ENCODE measurements around the gene LPP. TPM values are rescaled to one million over a fixed set of nuclear protein-coding genes. Genes with fewer than 3 reads are reported as not detected.

LPP gene
- total RNA-seq, 1 donor, result 196 TPM

DNA sequence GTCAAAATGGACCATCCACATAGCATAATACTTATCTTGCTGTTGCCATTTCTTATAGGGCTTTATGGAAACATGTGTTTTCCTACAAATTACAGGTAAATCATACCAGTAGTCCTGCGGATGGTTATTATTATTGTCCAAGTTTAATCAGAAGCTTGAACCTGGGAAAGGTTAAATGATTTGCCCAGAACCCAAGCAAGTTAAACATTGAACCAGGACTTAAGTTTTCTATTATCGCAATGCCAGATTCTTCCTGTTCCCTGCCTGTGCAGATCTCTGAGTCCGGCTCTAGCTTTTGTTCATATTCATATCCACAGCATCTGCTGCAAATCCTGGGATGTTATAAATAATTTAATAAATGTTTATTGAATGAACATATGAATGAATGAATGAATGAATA lies 12.5 kb downstream of the LPP start:
- TF ChIP-seq, protein P1, sequence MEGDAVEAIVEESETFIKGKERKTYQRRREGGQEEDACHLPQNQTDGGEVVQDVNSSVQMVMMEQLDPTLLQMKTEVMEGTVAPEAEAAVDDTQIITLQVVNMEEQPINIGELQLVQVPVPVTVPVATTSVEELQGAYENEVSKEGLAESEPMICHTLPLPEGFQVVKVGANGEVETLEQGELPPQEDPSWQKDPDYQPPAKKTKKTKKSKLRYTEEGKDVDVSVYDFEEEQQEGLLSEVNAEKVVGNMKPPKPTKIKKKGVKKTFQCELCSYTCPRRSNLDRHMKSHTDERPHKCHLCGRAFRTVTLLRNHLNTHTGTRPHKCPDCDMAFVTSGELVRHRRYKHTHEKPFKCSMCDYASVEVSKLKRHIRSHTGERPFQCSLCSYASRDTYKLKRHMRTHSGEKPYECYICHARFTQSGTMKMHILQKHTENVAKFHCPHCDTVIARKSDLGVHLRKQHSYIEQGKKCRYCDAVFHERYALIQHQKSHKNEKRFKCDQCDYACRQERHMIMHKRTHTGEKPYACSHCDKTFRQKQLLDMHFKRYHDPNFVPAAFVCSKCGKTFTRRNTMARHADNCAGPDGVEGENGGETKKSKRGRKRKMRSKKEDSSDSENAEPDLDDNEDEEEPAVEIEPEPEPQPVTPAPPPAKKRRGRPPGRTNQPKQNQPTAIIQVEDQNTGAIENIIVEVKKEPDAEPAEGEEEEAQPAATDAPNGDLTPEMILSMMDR (IDR thresholded peaks at IDR 0.05; ENCODE audit: insufficient read depth, low read depth, low read length), result no peak
- DNase-seq (ENCODE audit: low read depth), result no peak
- no peak overlapping the region for H3K4me3 ChIP-seq (ENCODE audit: low read depth, low read length)

DNA sequence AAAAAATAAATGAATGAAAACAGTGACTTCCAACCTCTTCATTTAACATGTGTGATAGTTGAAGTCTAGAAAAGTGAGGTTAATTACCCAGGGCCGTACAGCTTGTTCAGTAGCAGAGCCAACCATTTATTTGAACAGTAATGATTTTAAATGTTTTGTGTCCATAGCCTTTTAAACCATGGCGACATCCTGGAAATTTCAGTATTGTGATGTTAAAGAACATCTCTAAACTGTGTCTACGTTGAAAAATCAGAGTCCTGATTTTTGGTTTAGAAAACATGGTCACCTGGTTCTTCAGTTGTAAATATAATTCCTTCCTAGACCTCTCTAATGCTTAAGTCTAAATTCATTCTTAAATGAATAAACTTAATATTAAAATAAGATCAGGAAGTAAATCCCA lies 14.2 kb downstream of the LPP start:
- DNase-seq (ENCODE audit: low read depth), result no peak
- TF ChIP-seq, protein P1 (IDR thresholded peaks at IDR 0.05; ENCODE audit: insufficient read depth, low read depth, low read length), result no peak
- H3K4me3 ChIP-seq (ENCODE audit: low read depth, low read length), result no peak overlapping the region

DNA sequence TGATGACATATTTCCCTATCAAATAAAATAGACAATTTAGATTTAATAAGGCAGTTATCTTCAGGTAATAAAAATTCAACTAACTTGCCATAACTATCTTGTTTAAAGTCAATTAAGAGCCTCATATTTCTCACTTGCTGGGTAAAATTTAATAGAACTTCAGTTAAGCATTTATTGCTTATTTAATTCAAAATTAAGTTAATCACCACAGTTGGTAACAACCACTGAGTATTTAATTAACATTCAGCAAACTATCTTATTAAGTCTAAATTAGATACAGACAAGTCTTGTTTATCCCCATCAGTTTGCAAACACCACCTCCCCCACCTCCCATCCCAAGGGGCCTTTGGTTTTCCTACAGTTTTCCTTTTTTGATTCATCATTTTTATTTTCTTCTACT lies 14.7 kb downstream of the LPP start:
- TF ChIP-seq, protein P1 (IDR thresholded peaks at IDR 0.05; ENCODE audit: insufficient read depth, low read depth, low read length), result no peak
- DNase-seq (ENCODE audit: low read depth), result no peak

DNA sequence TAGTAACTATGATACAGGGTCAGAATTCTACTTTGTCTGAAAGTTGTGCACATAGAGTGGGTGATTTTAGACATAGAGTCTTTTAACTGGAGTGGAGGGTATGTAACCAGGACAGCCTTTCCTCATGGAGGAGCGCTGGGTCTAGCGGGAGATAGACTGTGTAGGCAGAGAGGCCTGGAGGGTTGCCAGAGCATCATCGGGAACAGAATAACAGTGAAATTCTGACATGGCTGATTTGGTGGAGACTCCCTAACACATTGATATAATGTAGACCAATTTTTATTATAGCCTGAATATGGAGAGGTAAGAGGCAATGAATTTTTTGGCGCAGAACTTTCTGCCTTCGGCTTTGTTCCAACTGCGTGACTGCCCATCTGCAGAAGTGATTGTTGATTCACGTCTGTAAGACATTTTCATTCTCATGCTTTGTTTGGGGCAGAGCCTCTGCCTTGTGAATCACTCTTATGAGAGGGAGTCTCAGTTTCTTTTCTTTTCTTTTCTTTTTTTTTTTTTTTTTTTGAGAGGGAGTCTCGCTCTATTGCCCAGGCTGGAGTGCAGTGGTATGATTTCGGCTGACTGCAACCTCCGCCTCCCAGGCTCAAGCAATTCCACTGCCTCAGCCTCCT lies 16.0 kb downstream of the LPP start:
- DNase-seq (ENCODE audit: low read depth), result no peak
- no peak overlapping the region for H3K4me3 ChIP-seq (ENCODE audit: low read depth, low read length)
- TF ChIP-seq, protein P1 (IDR thresholded peaks at IDR 0.05; ENCODE audit: insufficient read depth, low read depth, low read length), result no peak

More for the DNA sequence above, 14.7 kb downstream of the LPP start:
- no peak overlapping the region for H3K4me3 ChIP-seq (ENCODE audit: low read depth, low read length)

DNA sequence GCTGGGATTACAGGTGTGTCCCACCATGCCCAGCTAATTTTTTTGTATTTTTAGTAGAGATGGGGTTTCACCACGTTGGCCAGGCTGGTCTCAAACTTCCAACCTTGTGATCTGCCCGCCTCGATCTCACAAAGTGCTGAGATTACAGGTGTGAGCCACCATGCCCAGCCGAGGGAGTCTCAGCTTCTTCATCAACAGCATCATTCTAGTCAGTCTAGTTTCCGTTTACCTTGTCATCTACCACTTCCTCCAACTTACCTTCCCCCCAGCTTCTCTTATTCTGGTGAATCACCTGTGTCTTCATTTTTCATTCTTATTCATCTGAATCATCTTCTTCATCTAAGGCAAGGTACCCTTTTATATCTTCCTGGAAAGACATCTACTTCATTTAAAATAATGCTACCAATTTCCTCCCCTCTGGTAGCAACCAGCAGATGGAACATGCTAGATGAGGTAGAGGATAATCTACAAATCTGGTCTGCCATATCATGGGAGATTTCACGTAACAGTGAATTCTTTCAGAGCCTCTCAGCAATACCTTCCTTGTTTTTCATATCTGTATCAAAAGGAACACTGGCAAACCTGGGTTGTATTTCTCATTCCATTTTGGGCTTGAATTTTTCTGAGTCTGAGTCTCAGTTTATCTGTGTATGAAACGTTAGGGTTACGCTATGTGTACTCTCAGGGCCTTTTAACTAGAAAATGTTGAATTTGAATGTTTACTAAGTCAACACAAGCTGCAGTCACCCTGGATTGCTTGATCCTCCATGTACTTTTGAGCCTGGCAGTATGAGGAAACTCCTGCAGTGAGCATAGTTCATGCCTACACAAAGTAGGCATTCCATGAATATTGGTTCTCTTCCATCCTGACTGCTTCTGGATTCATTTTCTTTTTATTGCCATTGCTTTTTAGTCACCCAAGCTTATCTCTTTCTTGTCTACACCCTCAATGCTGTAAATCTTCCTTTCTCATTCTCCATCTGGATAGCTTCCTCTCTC lies 16.8 kb downstream of the LPP start:
- TF ChIP-seq, protein P1 (IDR thresholded peaks at IDR 0.05; ENCODE audit: insufficient read depth, low read depth, low read length), result no peak
- no peak overlapping the region for H3K4me3 ChIP-seq (ENCODE audit: low read depth, low read length)
- DNase-seq (ENCODE audit: low read depth), result no peak

DNA sequence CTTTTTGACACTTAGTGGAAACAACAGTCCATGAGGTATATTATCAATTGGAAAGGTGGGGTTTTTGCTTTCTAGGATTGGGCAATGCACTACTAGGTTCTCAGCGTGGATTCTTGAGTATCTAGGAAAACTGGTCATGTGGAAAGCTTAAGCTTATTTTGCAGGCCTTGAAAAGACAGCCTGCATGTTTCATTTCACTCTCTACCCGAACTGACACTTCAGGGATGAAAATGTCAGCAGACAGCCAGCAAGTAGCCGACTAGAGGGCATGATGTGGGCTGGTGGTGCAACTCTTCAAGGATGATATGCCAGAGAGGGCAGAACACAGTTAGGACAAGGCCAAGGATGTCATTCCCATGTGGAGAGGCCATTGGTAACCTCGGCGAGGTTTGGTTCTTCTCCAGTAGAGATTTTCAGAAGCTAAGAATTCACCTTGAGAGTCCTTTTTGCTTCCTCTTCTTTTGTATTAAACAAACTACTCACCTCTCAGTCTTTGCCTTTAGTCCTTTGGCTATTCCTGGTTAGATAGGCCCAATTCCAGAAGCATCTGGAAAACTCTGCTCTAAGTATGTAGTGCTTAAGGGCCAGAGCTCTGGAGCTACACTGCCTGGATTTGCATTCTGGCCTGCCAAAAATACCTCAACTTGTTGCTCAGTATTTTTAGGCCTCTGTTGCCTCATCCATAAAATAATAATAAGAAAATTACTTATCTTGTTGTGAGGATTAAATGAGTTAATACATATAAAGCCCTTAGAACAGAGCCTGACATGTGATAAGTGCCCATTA lies 17.9 kb downstream of the LPP start:
- no peak overlapping the region for H3K4me3 ChIP-seq (ENCODE audit: low read depth, low read length)
- TF ChIP-seq, protein P1 (IDR thresholded peaks at IDR 0.05; ENCODE audit: insufficient read depth, low read depth, low read length), result no peak
- no peak for DNase-seq (ENCODE audit: low read depth)
